ENCODE data around the gene KCTD11. TPM values are rescaled to one million over a fixed set of nuclear protein-coding genes. Genes with fewer than 3 reads are reported as not detected.

The KCTD11 gene
- total RNA-seq, 2 experiments from 2014 or later, result 6.0 to 8.6 TPM

GRCh38 chr17:7324438-7324779, 27.6 kb upstream of the KCTD11 start:
- Histone ChIP-seq H3K27ac (ENCODE audit: low read depth, low read length, poor library complexity, severe bottlenecking) (no peak overlapping the region), H3K4me1 (ENCODE audit: insufficient read depth, low read length, poor library complexity, severe bottlenecking) (peaks cover 14% of the 10 kb centered on the region), H4K20me1 (ENCODE audit: insufficient read depth, low read length) (no peaks in the 10 kb centered on the region), H3K4me2 (ENCODE audit: low read length) (no peak overlapping the region), H3K36me3 (ENCODE audit: insufficient read depth, low read length) (peaks cover 70% of the 10 kb centered on the region), H3K4me3 (ENCODE audit: low read depth, low read length, poor library complexity, severe bottlenecking) (no peak overlapping the region), H3K9me2 (ENCODE audit: insufficient read depth, low read length) (no peaks in the 10 kb centered on the region), H2AFZ (ENCODE audit: low read length) (no peak overlapping the region), H3K9me3 (ENCODE audit: low read length) (no peaks in the 10 kb centered on the region), H3K79me2 (ENCODE audit: insufficient read depth, low read depth, low read length) (peaks cover 12% of the 10 kb centered on the region; the same call in 1 of the 2 replicates)
- no TSS peak for BruUV-seq (replicated peaks)
- intact Hi-C loops (cut with micrococcal nuclease; ENCODE audit: unreplicated experiment), result loop anchor here (1.0 kb wide), 1 partner anchor 21 kb away; no protein-coding TSS in a partner anchor
- DNase-seq (ENCODE audit: low spot score), result no peak
- TF ChIP-seq, protein P1, sequence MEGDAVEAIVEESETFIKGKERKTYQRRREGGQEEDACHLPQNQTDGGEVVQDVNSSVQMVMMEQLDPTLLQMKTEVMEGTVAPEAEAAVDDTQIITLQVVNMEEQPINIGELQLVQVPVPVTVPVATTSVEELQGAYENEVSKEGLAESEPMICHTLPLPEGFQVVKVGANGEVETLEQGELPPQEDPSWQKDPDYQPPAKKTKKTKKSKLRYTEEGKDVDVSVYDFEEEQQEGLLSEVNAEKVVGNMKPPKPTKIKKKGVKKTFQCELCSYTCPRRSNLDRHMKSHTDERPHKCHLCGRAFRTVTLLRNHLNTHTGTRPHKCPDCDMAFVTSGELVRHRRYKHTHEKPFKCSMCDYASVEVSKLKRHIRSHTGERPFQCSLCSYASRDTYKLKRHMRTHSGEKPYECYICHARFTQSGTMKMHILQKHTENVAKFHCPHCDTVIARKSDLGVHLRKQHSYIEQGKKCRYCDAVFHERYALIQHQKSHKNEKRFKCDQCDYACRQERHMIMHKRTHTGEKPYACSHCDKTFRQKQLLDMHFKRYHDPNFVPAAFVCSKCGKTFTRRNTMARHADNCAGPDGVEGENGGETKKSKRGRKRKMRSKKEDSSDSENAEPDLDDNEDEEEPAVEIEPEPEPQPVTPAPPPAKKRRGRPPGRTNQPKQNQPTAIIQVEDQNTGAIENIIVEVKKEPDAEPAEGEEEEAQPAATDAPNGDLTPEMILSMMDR (conservative IDR thresholded peaks at IDR 0.05; ENCODE audit: low read length), result no peak; the same call in 1 of the 2 replicates
- TF ChIP-seq EZH2phosphoT487 (IDR thresholded peaks at IDR 0.05; ENCODE audit: borderline replicate concordance, low read depth, low read length), result no peak
- POLR2A ChIA-PET, result no interaction called here
- CTCF ChIA-PET (ENCODE audit: unreplicated experiment), result interaction anchor here (0.6 to 1.3 kb wide), 2 partner anchors 10 to 12 kb away, joined by 3 to 4 read pairs; no protein-coding TSS in a partner anchor

- Histone ChIP-seq H3K79me2 (ENCODE audit: insufficient read depth, low read depth, low read length) (peaks cover 12% of the 10 kb centered on the region; the same call in 1 of the 2 replicates), H3K27ac (ENCODE audit: low read depth, low read length, poor library complexity, severe bottlenecking) (no peak overlapping the region), H3K4me1 (ENCODE audit: insufficient read depth, low read length, poor library complexity, severe bottlenecking) (peaks cover 14% of the 10 kb centered on the region), H3K9me2 (ENCODE audit: insufficient read depth, low read length) (no peaks in the 10 kb centered on the region), H3K9me3 (ENCODE audit: low read length) (no peaks in the 10 kb centered on the region), H3K4me3 (ENCODE audit: low read depth, low read length, poor library complexity, severe bottlenecking) (no peak overlapping the region), H2AFZ (ENCODE audit: low read length) (no peak overlapping the region), H3K36me3 (ENCODE audit: insufficient read depth, low read length) (peaks cover 68% of the 10 kb centered on the region), H4K20me1 (ENCODE audit: insufficient read depth, low read length) (no peaks in the 10 kb centered on the region), H3K4me2 (ENCODE audit: low read length) (no peak overlapping the region)
- ChIA-PET CTCF (ENCODE audit: unreplicated experiment) (interaction anchor here (0.6 to 1.3 kb wide), 2 partner anchors 10 to 12 kb away, joined by 3 to 4 read pairs; no protein-coding TSS in a partner anchor), POLR2A (no interaction called here)
- TF ChIP-seq, protein P1 (conservative IDR thresholded peaks at IDR 0.05; ENCODE audit: low read length), result no peak
- TF ChIP-seq EZH2phosphoT487 (IDR thresholded peaks at IDR 0.05; ENCODE audit: borderline replicate concordance, low read depth, low read length), result no peak
- intact Hi-C loops (cut with micrococcal nuclease; ENCODE audit: unreplicated experiment), result no loop called here
- BruUV-seq (replicated peaks), result no TSS peak
- no peak for DNase-seq (ENCODE audit: low spot score)
Measured at GRCh38 chr17:7325031-7325528, 26.9 kb upstream of the KCTD11 start.

- intact Hi-C loops (cut with micrococcal nuclease; ENCODE audit: unreplicated experiment), result no loop called here
- POLR2A ChIA-PET, result interaction anchor here (0.6 to 1.3 kb wide), 2 partner anchors 11 to 17 kb away, joined by 3 read pairs; no protein-coding TSS in a partner anchor
- BruUV-seq (replicated peaks), result no TSS peak
Measured at GRCh38 chr17:7326186-7326585, 25.8 kb upstream of the KCTD11 start.

More at GRCh38 chr17:7326186-7326585, 25.8 kb upstream of the KCTD11 start:
- Histone ChIP-seq H3K4me2 (ENCODE audit: low read length) (no peak overlapping the region), H4K20me1 (ENCODE audit: insufficient read depth, low read length) (no peaks in the 10 kb centered on the region), H3K4me1 (ENCODE audit: insufficient read depth, low read length, poor library complexity, severe bottlenecking) (peaks cover 24% of the 10 kb centered on the region), H3K9me3 (ENCODE audit: low read length) (no peaks in the 10 kb centered on the region), H3K79me2 (ENCODE audit: insufficient read depth, low read depth, low read length) (peaks cover 19% of the 10 kb centered on the region; the same call in 1 of the 2 replicates), H3K36me3 (ENCODE audit: insufficient read depth, low read length) (peaks cover 57% of the 10 kb centered on the region), H2AFZ (ENCODE audit: low read length) (no peak overlapping the region), H3K4me3 (ENCODE audit: low read depth, low read length, poor library complexity, severe bottlenecking) (no peak overlapping the region), H3K9me2 (ENCODE audit: insufficient read depth, low read length) (no peaks in the 10 kb centered on the region), H3K27ac (ENCODE audit: low read depth, low read length, poor library complexity, severe bottlenecking) (no peak overlapping the region)
- CTCF ChIA-PET (ENCODE audit: unreplicated experiment), result no interaction called here
- no peak for TF ChIP-seq EZH2phosphoT487 (IDR thresholded peaks at IDR 0.05; ENCODE audit: borderline replicate concordance, low read depth, low read length)
- TF ChIP-seq, protein P1 (conservative IDR thresholded peaks at IDR 0.05; ENCODE audit: low read length), result no peak
- no peak for DNase-seq (ENCODE audit: low spot score)
